Retinal pigment epithelial cell (primary cell): ENCODE results near the gene ALK.

Experiments used
- DNase-seq: peaks from one replicate; pipeline ENCODE4 v3.0.0-alpha.2; 2010; ENCODE audit warnings: low read depth
- H3K4me3 ChIP-seq: 2 replicates; pipeline ENCODE4 v1.5.1; 2011; ENCODE audit warnings: mild to moderate bottlenecking, low read length, control low read depth, moderate library complexity
- CTCF ChIP-seq: conservative IDR thresholded peaks from 2 replicates; pipeline ENCODE4 v1.5.1; 2011; ENCODE audit warnings: low read depth, low read length, control low read depth, inconsistent platforms

ALK gene

GRCh38 chr2:29332540-29332939, 588.8 kb downstream of the ALK start:
- DNase-seq: no peak
- H3K4me3 ChIP-seq: no peak overlapping the region
- TF ChIP-seq CTCF: no peak

- DNase-seq: no peak
- peak; percentile 35 for TF ChIP-seq CTCF
- no peak overlapping the region for H3K4me3 ChIP-seq
Observed at GRCh38 chr2:29329899-29330298, 591.5 kb downstream of the ALK start.

DNA sequence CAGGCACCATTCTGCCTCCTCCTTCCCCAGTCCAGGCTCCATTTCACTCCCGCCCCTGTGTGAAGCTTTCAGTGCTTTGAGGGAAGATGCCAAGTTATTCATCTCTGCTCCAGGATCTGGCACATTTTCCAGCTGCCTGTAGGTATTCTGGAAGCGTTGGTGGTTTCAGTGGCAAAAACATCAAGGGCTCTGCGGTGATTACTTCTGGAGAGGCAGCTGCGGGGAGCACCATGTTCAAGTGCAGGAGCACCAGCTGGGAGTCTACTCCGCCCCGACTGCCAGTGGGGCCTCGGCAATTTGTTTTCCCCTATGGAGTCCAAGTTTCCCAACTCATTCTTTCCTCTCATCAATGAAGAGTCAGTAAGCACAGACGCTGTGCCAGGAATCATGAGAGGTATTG, 594.5 kb downstream of the ALK start:
- no peak overlapping the region for H3K4me3 ChIP-seq
- DNase-seq: no peak
- TF ChIP-seq CTCF: no peak

DNA sequence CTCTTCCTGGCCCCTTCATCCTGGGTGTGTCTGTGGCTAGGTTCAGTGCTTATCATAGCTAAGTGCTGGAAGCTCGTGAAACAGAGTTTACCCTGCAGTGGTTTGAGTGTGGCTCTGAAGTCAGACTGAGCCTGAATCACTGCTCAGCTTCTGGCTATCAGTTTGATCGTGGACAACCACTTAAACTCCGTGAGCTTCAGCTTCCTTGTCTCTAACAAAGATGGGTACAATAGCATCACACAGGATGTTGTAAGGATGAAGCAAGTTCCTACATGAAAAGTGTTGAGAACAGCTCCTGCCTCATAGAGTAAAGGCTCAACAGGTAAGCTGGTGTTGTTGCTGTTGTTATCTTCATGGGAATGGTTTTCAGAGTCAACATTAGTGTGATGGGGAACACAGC, 595.8 kb downstream of the ALK start:
- H3K4me3 ChIP-seq: no peak overlapping the region
- no peak for DNase-seq
- TF ChIP-seq CTCF: no peak

- no peak overlapping the region for H3K4me3 ChIP-seq
- DNase-seq: no peak
- TF ChIP-seq CTCF: no peak
Observed at GRCh38 chr2:29323961-29324360, 597.4 kb downstream of the ALK start.

DNA sequence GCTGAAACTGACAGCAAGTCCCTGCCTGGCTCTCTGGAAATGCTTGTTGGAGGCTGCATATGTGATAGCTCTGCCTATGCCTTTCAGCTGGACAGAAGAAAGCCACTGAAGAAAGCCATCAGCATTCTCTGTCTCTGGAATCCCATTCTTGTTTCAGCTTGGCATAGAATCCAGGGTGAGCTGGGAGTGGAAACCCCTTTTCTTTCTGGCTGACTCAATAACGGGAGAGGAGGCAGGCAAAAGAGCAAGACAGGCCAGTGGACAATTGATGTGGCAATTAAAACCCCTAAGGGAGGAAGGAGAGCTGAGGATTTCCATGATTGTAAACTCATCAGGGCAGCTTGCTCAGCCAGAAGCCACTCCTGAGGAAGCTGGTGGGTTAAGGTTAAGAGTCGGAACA, 598.1 kb downstream of the ALK start:
- no peak for DNase-seq
- TF ChIP-seq CTCF: no peak
- H3K4me3 ChIP-seq: no peak overlapping the region

- no peak overlapping the region for H3K4me3 ChIP-seq
- DNase-seq: no peak
- no peak for TF ChIP-seq CTCF
Observed at GRCh38 chr2:29322011-29322410, 599.4 kb downstream of the ALK start.
